ENCODE results near the gene MESP2. TPM values are rescaled to one million over a fixed set of nuclear protein-coding genes. Genes with fewer than 3 reads are reported as not detected.

Gene MESP2
- total RNA-seq, 1 experiment from 2014 or later = 0.26 TPM

DNA sequence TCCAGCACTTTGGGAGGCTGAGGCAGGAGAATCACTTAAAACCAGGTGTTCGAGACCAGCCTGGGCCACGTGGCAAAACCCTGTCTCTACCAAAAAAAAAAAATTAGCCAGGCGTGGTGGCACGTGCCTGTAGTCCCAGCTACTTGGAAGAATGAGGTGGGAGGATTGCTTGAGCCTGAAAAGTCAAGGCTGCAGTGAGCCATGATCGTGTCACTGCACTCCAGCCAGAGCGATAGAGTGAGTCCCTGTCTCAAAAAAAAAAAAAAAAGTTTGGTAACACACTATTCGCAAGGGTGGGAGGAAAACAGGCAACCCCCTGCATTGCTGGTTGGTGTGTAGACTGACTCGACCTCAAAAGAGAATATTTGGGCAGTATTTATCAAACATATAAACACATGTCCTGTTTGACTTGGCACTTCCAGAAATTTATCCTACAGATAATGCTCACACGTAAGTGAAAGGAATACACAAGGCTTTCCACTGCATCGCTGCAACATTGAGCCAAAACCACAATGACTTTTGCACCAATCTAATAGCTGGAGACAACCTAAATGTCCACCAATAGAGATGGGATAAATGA, 41.7 kb downstream of the MESP2 start:
- H3K36me3 ChIP-seq (ENCODE audit: insufficient read depth, low read length, poor library complexity, severe bottlenecking) = no peaks in the 10 kb centered on the region
- H3K4me1 ChIP-seq (ENCODE audit: insufficient read depth, low read length, poor library complexity, severe bottlenecking) = no peaks in the 10 kb centered on the region
- H3K27me3 ChIP-seq (replicated peaks; ENCODE audit: insufficient read depth, low read depth, low read length, poor library complexity) = peaks cover 16% of the 10 kb centered on the region
- H3K4me3 ChIP-seq (ENCODE audit: low read depth, low read length, poor library complexity, severe bottlenecking) = no peak overlapping the region
- TF ChIP-seq CTCF (conservative IDR thresholded peaks at IDR 0.05; ENCODE audit: low read depth, low read length) = no peak
- no peak for TF ChIP-seq EZH2 (IDR thresholded peaks at IDR 0.05; ENCODE audit: borderline replicate concordance, low read depth, low read length, poor library complexity, severe bottlenecking)
- no TSS peak for BruUV-seq (replicated peaks)
- ChIA-PET CTCF (no interaction called here), POLR2A (ENCODE audit: low non-redundant PET) (no interaction called here)
- intact Hi-C loops (cut with micrococcal nuclease; ENCODE audit: unreplicated experiment) = no loop called here
- no peak for DNase-seq (ENCODE audit: low spot score)
- no peak overlapping the region for H3K27ac ChIP-seq (ENCODE audit: low read depth, low read length, poor library complexity, severe bottlenecking)
- H3K9me3 ChIP-seq (ENCODE audit: low read depth, low read length, poor library complexity, severe bottlenecking) = no peaks in the 10 kb centered on the region

DNA sequence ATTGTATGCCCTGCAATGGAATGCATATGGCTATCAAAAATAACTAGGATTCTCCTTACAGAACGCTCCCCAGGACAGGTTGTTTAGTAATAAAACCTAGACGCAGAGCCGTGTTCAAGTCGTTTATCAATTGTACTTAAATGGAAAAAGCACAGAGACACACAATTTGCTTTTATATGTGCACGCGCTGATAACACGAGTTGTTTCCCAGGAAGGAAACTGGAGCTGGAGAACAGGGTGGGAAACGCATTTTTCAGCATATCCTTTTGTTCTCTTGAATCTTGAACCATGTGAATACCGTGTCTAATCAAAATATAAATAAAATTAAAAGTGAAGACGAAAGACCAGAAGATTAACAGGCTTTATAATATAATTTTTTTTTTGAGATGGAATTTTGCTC, 42.2 kb downstream of the MESP2 start:
- POLR2A ChIA-PET (ENCODE audit: low non-redundant PET) = no interaction called here
- Histone ChIP-seq H3K36me3 (ENCODE audit: insufficient read depth, low read length, poor library complexity, severe bottlenecking) (no peaks in the 10 kb centered on the region), H3K9me3 (ENCODE audit: low read depth, low read length, poor library complexity, severe bottlenecking) (no peaks in the 10 kb centered on the region), H3K27ac (ENCODE audit: low read depth, low read length, poor library complexity, severe bottlenecking) (no peak overlapping the region), H3K27me3 (replicated peaks; ENCODE audit: insufficient read depth, low read depth, low read length, poor library complexity) (peaks cover 16% of the 10 kb centered on the region), H3K4me1 (ENCODE audit: insufficient read depth, low read length, poor library complexity, severe bottlenecking) (no peaks in the 10 kb centered on the region), H3K4me3 (ENCODE audit: low read depth, low read length, poor library complexity, severe bottlenecking) (no peak overlapping the region)
- CTCF ChIA-PET = no interaction called here
- TF ChIP-seq EZH2 (IDR thresholded peaks at IDR 0.05; ENCODE audit: borderline replicate concordance, low read depth, low read length, poor library complexity, severe bottlenecking) = no peak
- no peak for TF ChIP-seq CTCF (conservative IDR thresholded peaks at IDR 0.05; ENCODE audit: low read depth, low read length)
- no TSS peak for BruUV-seq (replicated peaks)
- intact Hi-C loops (cut with micrococcal nuclease; ENCODE audit: unreplicated experiment) = no loop called here
- DNase-seq (ENCODE audit: low spot score) = no peak

- Histone ChIP-seq H3K27me3 (replicated peaks; ENCODE audit: insufficient read depth, low read depth, low read length, poor library complexity) (peaks cover 7% of the 10 kb centered on the region), H3K9me3 (ENCODE audit: low read depth, low read length, poor library complexity, severe bottlenecking) (no peaks in the 10 kb centered on the region), H3K4me3 (ENCODE audit: low read depth, low read length, poor library complexity, severe bottlenecking) (no peak overlapping the region), H3K27ac (ENCODE audit: low read depth, low read length, poor library complexity, severe bottlenecking) (no peak overlapping the region), H3K36me3 (ENCODE audit: insufficient read depth, low read length, poor library complexity, severe bottlenecking) (no peaks in the 10 kb centered on the region), H3K4me1 (ENCODE audit: insufficient read depth, low read length, poor library complexity, severe bottlenecking) (no peaks in the 10 kb centered on the region)
- BruUV-seq (replicated peaks) = no TSS peak
- ChIA-PET POLR2A (ENCODE audit: low non-redundant PET) (no interaction called here), CTCF (no interaction called here)
- DNase-seq (ENCODE audit: low spot score) = no peak
- no peak for TF ChIP-seq EZH2 (IDR thresholded peaks at IDR 0.05; ENCODE audit: borderline replicate concordance, low read depth, low read length, poor library complexity, severe bottlenecking)
- no peak for TF ChIP-seq CTCF (conservative IDR thresholded peaks at IDR 0.05; ENCODE audit: low read depth, low read length)
- intact Hi-C loops (cut with micrococcal nuclease; ENCODE audit: unreplicated experiment) = no loop called here
Observed at GRCh38 chr15:89820666-89821611, 44.8 kb downstream of the MESP2 start.

Data from A673 (cell line).